Panc1 (cell line): ENCODE results near the gene FTL.

ENCODE experiments used
- CTCF ChIP-seq: fragments of 450-650 bp; IDR thresholded peaks from 2 replicates; pipeline ENCODE4 v1.5.1; 2017; ENCODE audit warnings: mild to moderate bottlenecking
- POLR2AphosphoS5 ChIP-seq: IDR thresholded peaks from 2 replicates; pipeline ENCODE4 v1.6.1; 2012; ENCODE audit warnings: mild to moderate bottlenecking, low read depth, low read length, moderate library complexity
- SIN3A ChIP-seq: IDR thresholded peaks from 2 replicates; pipeline ENCODE4 v1.6.1; 2012; ENCODE audit warnings: low read depth, mild to moderate bottlenecking, low read length, moderate library complexity, borderline replicate concordance; ENCODE audit not compliant: insufficient read depth
- TF ChIP-seq, protein P1 (sequence below), 2 experiments: IDR thresholded peaks; 2 replicates each; pipeline ENCODE4 v1.6.1; 2011 to 2012; ENCODE audit warnings: low read depth in 2 of 2, control low read depth in 1 of 2, low read length in 1 of 2, mild to moderate bottlenecking in 1 of 2, moderate library complexity in 1 of 2; ENCODE audit not compliant: insufficient read depth in 1 of 2

- TF ChIP-seq CTCF, result no peak
- TF ChIP-seq POLR2AphosphoS5, result no peak
- TF ChIP-seq SIN3A, result no peak
- TF ChIP-seq, protein P1, sequence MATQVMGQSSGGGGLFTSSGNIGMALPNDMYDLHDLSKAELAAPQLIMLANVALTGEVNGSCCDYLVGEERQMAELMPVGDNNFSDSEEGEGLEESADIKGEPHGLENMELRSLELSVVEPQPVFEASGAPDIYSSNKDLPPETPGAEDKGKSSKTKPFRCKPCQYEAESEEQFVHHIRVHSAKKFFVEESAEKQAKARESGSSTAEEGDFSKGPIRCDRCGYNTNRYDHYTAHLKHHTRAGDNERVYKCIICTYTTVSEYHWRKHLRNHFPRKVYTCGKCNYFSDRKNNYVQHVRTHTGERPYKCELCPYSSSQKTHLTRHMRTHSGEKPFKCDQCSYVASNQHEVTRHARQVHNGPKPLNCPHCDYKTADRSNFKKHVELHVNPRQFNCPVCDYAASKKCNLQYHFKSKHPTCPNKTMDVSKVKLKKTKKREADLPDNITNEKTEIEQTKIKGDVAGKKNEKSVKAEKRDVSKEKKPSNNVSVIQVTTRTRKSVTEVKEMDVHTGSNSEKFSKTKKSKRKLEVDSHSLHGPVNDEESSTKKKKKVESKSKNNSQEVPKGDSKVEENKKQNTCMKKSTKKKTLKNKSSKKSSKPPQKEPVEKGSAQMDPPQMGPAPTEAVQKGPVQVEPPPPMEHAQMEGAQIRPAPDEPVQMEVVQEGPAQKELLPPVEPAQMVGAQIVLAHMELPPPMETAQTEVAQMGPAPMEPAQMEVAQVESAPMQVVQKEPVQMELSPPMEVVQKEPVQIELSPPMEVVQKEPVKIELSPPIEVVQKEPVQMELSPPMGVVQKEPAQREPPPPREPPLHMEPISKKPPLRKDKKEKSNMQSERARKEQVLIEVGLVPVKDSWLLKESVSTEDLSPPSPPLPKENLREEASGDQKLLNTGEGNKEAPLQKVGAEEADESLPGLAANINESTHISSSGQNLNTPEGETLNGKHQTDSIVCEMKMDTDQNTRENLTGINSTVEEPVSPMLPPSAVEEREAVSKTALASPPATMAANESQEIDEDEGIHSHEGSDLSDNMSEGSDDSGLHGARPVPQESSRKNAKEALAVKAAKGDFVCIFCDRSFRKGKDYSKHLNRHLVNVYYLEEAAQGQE (IDR thresholded peaks at IDR 0.05; ENCODE audit: insufficient read depth in 1 of 2, low read depth in 2 of 2, low read length in 1 of 2), result no peak
These were observed 45.3 kb downstream of the FTL start for GRCh38 chr19:49010453-49010852.
